HG02642 (cell line): ENCODE data around the gene MPRIP.
"Not testable (repeated sequence)": the region's sequence is repeated elsewhere in the genome, so short reads cannot be mapped to it uniquely, and the experiment has no call there.

ENCODE experiments used
- ATAC-seq: cut with Tn5 transposase; IDR thresholded peaks from one replicate; pipeline ENCODE4 v1.9.1; 2021; ENCODE audit warnings: mild to moderate bottlenecking; ENCODE audit not compliant: unreplicated experiment, poor library complexity

The MPRIP gene

DNA sequence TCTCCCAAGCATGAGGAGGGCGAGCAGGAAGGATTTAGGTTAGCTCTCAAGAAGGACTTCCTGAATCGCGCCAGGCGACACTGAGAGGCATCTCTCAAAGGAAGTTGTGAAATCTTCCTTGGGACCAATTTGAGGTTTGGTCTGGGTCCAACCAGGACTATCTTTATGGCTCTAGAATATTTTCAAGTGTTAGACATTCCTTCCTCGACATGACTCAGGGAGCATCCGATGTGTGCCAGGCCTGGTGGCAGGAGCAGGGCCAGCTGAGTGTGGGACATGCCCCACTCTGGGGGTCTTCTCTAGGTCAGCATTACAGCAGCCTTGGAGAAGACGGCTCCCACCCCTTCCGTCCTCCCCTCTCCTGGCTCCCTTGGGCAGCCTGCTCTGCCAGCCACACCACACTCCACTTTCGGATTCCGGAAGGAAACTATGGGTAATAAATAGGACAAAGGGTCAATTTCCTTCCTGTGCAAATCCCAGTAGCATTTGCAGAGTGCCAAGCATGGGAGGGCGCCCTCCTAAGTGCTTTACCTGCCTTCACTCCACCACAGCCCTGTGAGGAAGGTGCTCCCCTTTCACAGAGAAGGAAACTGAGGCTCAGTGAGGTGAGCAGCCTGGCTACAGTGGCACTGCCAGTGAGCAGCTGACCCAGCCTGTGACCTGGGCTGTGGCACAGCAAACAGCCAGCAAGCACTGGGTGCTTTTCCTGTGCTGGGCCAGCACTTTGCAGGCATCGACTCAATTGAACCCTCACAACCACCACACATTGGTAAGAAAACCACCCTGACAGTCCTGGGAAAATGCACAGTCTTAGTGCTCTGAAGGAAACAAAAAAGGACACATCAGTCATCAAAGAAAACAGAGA, 31.0 kb upstream of the MPRIP start:
- not testable (repeated sequence) for ATAC-seq

DNA sequence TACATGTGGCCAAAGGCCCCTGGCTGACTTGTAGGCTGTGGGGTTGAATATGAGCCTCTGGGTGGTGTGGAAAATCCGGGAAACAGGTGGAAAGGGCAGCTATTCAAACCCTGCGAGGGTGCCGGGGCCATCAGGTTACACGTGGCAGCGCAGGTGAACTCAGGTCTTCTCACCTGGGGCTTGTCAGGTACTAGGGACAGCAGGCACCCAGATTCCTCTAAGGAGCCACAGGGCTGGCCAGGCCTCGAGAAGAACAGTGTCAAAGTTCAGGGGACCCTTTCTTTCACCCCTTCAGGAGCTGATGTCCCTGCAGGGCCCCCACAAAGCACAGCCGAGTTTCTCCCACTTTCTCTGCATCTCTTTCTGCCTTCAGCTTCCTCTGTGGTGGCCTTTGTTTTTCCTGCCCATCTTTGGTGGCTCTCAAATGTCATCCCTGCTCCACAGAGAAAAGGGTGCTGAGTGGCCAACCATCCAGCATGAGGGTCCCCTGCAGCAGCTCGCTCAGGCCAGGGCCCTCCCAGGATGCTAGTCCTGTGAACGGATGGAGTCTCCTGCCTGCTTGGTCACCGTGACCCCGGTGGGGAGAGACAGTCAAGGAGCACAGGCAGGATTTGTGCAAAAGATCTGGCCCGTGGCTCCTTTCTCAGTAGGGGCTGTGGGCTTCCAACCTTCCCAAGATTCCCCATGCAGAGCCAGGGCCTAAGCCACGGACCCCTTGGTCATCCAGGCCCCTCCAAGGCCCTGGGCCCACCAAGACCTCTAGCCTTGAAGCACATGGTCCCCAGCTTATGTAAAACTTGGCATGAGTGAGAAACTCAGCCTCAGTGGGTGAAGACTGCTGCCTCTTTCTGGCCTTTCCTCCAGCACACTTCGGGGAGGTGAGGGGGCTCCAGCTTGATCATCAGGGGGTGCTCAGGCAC, 28.2 kb upstream of the MPRIP start:
- not testable (repeated sequence) for ATAC-seq

DNA sequence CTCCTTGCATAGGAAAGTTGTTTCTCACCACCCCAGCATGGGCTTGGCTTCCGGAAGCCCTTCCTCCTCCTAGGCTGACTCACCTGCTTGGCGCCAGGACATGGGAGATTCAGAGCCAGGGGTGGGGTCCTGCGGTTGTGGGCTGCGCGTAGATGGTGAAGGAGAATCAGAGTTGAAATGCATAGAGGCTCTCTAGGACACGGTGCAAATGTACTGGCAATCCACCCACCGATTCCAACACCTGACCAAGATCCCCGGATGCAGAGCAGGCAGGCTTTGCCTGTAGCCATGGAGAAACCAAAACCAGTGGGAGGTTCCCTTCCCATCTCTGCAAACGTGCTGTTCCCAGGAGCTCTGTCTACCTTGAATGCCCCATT, 27.5 kb upstream of the MPRIP start:
- not testable (repeated sequence) for ATAC-seq

DNA sequence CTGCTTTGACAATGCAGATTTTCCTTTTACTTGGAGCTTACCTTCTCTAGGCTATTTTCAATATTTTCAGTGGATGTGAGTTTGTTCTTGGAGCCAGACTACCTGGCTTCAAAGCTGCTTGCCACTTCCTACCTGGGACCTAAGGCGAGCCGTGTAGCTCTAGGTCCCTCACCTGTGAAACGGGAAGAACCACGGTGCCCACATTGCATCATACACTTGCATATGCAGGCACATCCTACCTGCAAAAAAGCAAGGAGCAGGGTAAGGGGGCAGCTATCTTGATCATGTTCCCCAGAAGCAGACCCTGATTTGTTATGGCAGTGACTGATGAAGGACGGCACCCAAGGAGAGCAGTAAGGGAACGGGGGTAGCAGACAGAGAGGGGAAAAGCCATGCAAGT, 27.0 kb upstream of the MPRIP start:
- ATAC-seq: no peak

DNA sequence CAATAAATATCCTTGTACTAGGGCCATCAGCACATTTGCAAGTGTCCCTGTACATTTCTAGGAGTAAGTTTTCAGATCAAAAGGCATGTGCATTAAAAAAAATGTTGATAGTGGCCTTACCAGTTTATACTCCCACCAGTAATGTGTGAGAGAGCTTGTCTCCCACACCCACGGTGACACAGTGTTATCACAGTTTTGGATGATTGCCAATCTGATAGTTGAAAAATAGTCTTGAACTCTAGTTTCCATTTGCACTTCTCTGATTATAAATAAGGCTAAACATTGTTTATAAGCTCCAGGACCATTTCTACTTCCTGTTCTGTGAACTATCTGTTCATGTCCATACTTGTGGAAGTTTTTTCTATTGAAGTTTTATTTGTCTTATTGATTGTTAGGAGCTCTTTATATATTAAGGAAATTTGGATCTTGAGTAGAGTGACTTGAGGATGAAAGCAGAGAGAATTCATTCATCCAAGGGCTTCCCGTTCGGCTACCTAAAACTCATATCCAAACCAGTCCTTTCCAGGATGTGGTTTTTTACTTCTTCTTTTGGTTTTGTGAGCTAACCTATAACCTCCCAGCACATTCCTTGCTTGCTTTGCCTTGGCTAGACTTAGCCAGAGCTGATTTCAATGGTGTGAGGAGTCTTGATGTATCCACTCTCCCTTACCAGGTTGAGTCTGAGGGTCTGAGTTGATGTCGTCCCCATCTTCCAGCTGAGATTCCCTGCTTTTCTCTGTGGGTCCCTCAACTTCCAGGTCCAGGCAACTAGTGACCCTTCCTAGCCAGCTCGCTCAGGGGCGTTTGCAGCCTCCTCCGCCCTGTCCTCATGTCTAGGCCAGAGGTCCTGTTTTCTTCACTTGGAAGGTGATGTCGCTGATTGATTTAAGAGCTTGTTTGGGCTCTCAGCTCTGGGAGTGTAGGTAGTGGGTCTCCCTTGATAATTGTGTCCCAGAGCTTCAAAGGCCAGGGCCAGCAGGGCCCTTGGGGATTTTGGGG, 25.8 kb upstream of the MPRIP start:
- not testable (repeated sequence) for ATAC-seq

DNA sequence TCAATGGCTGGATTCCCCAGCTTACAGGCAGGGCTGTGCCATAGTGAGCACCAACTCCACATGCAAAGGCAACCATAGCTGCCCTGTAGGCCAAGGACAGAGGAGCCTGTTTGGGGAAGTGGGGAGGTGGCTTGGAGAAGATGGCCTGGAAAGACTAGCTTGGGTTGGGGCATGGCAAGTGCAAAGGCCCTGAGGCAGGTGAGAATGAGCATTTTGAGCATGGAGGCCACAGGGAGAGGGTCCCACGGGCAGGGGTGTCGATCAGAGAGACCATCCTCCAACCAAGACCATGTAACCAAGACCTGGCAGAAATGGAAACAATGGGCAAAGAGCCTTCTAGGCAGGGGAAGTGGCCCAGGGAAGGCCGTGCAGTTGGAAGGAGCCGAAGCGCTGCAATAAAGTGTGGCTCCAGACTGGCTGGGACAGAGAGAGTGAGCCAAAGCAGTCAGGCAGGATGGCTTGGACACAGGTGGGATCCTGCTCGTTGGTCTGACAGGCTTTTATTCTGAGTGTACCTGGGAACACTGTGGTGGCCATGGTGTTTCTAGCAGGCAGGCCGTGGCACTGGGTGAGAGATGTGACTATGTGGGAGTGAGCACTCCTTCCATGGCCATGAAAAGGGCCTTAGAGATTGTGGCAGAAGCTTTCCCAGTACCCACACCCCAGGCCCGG, 24.8 kb upstream of the MPRIP start:
- ATAC-seq: no peak

DNA sequence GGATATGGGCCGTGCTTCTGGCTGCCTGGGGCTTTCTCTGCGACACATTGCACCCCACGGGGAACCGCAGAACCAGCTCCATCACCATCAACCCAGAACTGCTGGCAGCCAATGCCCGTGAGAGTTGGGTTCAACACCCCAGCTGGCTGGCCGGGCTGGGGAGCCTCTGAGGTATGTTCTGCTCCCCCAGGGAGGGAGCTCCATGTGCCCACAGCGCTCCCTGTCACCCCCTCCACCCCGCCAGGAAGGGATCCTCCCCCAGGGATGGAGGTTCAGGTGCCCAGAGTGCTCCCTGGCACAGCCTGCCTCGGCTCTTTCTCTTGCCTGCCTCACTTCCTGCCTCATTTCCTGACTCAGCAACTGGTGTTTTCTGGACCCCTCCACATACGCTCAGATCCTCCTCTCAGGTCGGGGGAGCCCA, 24.2 kb upstream of the MPRIP start:
- ATAC-seq: no peak

DNA sequence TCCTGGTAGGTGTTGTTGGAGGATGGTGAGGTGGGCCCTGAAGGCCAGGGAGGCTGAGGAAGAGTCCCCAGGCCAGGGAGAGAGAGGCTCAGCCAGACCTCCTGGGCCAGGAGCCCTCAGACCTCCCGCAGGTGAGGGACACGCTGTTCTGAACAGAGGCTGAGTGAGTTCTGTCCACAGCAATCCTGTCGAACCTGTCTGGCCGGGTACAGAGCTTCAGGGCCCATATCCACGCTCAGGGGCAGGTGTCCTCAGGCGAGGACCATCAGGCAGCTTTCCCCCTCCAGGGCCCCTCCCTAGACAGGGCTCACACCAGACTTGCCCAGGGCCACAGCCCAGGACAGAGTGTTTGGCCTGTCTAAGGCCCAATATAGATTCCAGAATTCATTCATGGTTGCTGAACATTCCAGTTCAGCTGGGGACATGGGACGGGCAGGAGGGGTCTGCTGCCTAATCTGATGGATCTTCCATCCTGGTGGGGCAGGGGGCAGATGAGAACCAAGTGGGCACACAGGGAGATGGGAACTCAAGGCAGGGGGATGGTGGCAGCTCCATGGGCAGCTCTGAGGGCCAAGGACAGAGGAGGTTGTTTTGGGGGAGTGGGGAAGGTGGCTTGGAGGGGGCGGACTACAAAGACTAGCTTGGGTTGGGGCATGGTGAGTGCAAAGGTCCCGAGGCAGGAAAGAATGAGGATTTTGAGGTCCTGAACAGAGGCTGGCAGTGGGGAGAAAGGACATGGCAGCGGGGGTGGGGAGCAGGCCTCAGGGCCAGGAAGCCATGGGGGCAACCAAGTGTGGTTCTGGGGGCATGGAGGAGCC, 23.4 kb upstream of the MPRIP start:
- ATAC-seq: no peak

DNA sequence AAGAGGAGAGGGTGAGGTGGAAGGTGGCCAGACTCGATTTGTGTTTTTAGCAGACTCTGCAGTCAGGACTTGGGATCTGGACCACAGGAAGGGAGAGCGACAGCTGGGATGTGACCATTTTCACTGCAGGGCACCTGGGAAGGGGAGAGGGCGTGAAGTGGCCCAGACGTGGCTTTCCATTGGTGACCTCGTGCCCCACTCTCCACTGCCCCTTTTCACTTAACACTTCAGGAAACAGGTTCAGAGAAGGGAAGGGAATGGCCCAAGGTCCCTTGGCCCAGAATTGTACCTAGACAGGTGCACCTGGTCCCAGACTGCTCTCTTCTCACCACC, 22.9 kb upstream of the MPRIP start:
- no peak for ATAC-seq

DNA sequence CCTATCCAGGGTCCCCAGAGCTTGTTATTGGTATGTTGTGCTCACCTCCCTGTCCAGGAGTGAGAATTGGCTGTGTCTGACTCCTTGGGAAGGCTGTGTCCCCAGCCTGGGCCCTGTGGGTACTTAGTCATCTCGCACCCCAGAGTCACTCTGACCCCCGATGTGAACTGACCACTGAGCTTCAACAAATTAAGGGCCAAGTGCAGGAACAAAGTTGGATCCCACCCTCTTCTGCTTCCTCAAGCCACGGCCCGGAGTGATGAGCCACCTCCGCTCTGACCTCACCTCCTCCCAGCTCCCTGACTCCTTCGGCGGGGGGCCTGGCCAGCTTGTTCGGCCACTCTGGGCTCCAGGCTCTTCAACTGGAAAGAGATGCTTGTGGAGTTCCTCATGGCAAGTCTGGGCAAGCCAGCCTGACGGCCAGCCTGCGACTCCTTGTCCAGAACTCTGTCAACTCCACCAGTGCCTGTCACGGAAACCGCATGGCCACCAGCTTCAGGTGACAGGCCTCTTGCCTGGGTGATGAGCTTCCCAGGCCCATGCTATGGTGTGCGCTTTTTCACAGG, 22.3 kb upstream of the MPRIP start:
- no peak for ATAC-seq

DNA sequence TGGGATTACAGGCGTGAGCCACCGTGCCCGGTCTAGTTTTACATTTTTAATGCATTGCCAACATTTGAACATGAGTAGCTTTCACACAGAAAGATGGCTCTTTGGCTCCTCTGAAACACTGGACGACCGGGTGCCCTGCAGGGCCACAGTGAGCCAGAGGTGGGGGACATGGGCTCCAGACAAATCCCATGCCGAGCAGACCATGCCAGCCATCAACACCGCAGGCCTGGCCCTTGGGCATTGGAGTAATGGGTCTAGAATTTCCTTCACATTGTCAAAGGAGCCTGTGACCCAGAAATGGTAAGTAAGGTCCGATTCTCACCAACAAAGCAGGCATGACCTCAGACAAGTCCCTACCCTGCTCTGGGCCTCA, 21.4 kb upstream of the MPRIP start:
- ATAC-seq: no peak

DNA sequence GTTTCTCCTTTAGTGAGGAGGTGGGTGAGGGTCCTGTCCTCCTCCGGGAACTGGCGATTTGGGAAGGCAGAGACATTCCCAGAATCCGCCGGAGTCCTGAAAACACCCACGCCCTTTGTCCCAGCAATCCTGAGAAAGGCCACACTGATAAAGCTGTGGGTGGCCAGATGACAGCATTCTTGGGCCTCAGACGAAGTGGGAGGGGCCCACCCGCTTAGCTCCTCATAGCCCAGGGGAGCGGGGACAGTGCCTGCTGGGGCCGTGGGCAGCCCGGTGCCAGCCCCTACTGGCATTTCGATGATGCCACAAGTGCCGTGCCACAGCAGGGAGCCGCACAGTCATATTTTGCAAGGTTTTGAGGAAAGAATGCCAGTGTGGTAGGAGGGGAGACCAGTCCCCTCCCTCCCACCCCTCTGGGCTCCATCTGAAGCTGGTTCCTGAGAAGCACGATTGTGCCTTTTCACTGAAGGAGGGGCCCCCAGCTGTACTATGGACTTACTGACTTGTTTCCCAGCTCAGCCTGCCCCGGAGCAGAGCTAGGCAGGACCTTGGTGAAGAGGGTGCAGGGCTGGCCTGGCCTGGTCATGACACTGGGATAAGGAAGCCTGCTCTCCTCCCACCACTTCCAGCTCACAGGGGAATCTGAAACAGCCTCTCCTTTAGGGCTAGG, 20.9 kb upstream of the MPRIP start:
- no peak for ATAC-seq

DNA sequence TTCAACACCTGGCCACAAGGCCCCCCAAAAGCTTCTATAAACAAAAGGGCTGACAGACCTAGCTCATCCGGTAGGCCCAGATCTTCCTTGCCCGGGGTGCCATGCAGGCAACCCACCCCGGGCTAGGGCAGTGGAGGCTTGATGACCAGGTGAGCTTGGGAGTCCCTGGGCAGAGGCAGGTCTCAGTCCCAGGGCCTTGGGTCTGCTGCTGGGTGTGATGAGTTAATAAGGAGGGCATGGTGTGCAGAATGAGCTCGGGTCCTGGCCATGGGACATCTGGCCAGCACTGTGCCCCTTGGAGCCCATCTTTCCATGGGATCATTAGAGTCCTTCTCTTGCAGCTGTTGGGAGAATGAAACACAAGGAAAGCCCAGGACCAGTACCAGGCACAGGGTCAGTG, 20.2 kb upstream of the MPRIP start:
- ATAC-seq: no peak

DNA sequence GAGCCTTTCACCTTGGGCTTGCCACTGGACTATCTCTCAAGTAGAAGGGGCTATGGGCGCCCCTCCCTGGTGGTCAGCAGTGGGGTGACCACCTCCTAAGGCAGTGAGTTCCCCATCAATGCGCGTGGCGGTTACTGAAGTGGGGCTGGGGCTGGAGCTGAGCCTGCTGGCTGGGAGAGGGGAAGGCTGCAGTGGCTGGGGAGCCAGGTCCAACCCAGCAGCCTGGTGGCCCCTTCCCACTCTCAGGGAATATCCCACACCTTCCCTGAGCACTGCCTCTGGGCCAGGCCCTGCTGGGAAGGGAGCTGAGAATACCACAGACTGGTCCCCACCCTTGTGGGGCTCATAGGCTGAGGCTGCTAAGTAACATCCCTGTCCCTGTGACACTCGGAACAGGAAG, 19.8 kb upstream of the MPRIP start:
- no peak for ATAC-seq

DNA sequence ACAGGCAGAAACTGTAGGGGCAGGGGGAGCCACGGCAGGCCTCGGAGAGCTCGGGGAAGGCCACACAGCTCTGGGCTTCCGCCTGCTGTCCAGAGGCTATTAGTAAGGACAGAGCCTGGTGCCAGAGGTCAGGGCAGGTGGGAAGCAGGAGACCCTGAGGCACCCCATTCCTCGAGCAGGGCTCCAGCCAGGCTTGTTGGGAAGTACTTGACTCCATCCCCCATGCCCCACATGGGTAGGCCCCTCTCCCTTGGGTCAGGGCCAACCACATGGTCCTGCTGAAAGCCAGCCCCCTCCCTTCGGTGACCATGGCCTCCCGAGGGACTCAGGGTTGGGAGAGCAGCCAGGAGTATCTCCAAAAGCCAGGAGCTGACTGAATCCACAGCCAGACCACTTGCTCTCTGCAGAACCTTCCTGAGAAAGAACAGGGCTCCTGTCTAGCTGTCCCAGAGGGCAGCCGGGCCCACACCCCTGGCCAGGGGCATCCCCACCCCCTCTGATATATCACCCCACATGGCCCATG, 17.4 kb upstream of the MPRIP start:
- ATAC-seq: no peak

DNA sequence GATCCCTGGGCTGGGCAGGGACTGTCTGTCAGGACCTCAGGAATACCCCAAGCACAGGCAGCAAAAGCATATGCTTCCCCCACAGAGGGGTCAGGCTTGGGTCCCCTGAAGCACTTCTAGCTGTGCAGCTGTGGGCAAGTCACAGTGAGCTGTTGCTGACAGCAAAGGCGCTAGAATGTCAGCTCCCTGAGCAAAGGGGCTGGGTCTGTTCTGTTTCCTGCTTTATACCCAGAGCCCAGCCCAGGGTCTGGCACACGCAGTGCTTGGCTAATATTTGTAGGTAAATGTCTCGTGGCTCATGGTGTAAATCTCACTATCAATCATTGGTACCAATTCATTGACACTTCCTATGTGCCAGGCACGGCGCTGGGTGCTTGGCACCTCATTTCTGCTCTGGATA, 16.6 kb upstream of the MPRIP start:
- ATAC-seq: no peak

DNA sequence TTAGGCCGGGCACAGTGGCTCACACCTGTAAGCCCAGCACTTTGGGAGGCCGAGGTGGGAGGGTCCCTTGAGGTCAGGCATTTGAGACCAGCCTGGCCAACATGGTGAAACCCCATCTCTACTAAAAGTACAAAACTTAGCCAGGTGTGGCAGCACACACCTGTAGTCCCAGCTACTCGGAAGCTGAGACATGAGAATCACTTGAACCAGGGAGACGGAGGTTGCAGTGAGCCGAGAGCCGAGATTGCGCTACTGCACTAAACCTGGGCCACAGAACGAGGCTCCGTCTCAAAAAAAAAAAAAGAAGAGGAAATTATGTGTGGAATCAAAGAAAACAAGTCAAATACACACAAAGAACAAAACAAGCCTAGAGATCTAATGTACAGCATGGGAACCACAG, 16.1 kb upstream of the MPRIP start:
- ATAC-seq: no peak
